HepG2 (cell line): ENCODE results near the gene RAD1. TPM values are rescaled to one million over a fixed set of nuclear protein-coding genes. Genes with fewer than 3 reads are reported as not detected.

Source experiments
- polyA plus RNA-seq, 8 experiments: library from polyadenylated mRNA; depleted of rRNA in 3 of 8; stranded (reverse) in 7 of 8; unstranded in 1 of 8; fragments of >200 nt; fragmentation: Illumina TruSeq in 4 of 8; extraction: Trizol in 4 of 8; gene quantifications; 2 replicates each; pipeline versions ENCODE4 v1.2.1 to v1.2.3, GENCODE V29; 2011 to 2016; ENCODE audit warnings: low read depth in 4 of 8, missing spikeins in 1 of 8, mixed read lengths in 1 of 8; ENCODE audit not compliant: insufficient read depth in 1 of 8
- total RNA-seq, 5 experiments: library from RNA; depleted of rRNA; stranded (reverse); fragments of >200 nt; fragmentation: Illumina TruSeq; extraction: Trizol; gene quantifications; 2 replicates each; pipeline ENCODE4 v1.2.3, GENCODE V29; 2016; ENCODE audit warnings: low read depth in 1 of 5

Gene RAD1
- total and polyA plus RNA-seq, 2 of the 13 experiments (the other 11 are each of a cell fraction or from before 2014, with no cell fraction given) = 14.7 to 39.1 TPM

Other genes with a start within 250 kb of the RAD1 start
- 1.1 and 1.4 TPM in 2 replicates for gene TTC23L, start 76.3 kb downstream of the RAD1 start, total RNA-seq (2016; rRNA removed; fragmentation: Illumina TruSeq; extraction: Trizol)
- gene TTC23L, start 76.3 kb downstream of the RAD1 start, polyA plus RNA-seq (2011; rRNA removed) = 0.37 and 0.54 TPM in 2 replicates
- 78.4 and 114 TPM in 2 replicates for gene BRIX1, start 207 bp upstream of the RAD1 start, total RNA-seq (2016; rRNA removed; fragmentation: Illumina TruSeq; extraction: Trizol)
- gene BRIX1, start 207 bp upstream of the RAD1 start, polyA plus RNA-seq (2011; rRNA removed) = 16.4 and 23.6 TPM in 2 replicates
- gene DNAJC21, start 14.1 kb upstream of the RAD1 start, total RNA-seq (2016; rRNA removed; fragmentation: Illumina TruSeq; extraction: Trizol) = 41.6 and 46.4 TPM in 2 replicates
- gene DNAJC21, start 14.1 kb upstream of the RAD1 start, polyA plus RNA-seq (2011; rRNA removed) = 8.0 and 10.9 TPM in 2 replicates
- 0.13 TPM in 1 of 2 replicates, not detected in the other for gene AGXT2, start 132.4 kb upstream of the RAD1 start, total RNA-seq (2016; rRNA removed; fragmentation: Illumina TruSeq; extraction: Trizol)
- 0.04 and 0.05 TPM in 2 replicates for gene AGXT2, start 132.4 kb upstream of the RAD1 start, polyA plus RNA-seq (2011; rRNA removed)